Astrocyte (in vitro differentiated cells and primary cell): ENCODE results near the gene LMNB1.

Experiments used
- EZH2 ChIP-seq: IDR thresholded peaks from 2 replicates; pipeline ENCODE4 v1.6.1; 2012; ENCODE audit warnings: mild to moderate bottlenecking, low read length, inconsistent platforms; ENCODE audit not compliant: insufficient read depth
- TF ChIP-seq, protein P1 (sequence below): IDR thresholded peaks from 2 replicates; pipeline ENCODE4 v1.5.1; 2011; ENCODE audit warnings: low read depth, mild to moderate bottlenecking, inconsistent platforms, low read length, moderate library complexity; ENCODE audit not compliant: insufficient read depth

DNA sequence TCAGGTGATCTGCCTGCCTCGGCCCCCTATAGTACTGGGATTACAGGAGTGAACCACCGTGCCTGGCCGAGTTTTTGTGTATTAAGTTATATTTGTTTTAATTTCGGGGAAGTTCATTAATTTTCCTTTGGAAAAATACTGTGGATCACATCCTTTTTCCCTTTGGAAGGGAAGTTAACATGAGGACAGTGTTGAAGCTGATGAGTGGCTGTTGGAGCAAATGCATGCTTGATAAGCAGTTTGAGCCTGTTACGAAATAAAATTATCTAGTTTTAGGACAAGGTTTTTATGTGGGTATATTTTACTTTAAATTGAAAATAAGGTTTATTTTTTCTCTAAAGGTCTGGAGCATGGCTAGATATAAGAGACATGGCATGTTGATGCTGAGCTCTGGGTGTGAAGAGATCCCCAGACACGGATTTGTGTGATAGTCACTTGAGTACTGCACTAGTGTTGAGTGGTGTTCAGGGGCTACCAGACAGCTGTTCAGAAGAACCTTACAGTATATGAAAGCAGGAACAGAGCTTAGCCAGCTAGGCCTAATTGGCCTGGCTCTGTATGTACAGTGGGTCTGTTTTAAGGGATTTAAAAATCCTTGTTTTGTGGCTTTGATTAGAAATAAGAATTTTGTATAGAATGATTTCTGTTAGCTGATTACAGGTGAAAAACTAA lies 17.4 kb downstream of the LMNB1 start:
- TF ChIP-seq, protein P1, sequence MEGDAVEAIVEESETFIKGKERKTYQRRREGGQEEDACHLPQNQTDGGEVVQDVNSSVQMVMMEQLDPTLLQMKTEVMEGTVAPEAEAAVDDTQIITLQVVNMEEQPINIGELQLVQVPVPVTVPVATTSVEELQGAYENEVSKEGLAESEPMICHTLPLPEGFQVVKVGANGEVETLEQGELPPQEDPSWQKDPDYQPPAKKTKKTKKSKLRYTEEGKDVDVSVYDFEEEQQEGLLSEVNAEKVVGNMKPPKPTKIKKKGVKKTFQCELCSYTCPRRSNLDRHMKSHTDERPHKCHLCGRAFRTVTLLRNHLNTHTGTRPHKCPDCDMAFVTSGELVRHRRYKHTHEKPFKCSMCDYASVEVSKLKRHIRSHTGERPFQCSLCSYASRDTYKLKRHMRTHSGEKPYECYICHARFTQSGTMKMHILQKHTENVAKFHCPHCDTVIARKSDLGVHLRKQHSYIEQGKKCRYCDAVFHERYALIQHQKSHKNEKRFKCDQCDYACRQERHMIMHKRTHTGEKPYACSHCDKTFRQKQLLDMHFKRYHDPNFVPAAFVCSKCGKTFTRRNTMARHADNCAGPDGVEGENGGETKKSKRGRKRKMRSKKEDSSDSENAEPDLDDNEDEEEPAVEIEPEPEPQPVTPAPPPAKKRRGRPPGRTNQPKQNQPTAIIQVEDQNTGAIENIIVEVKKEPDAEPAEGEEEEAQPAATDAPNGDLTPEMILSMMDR, result no peak
- TF ChIP-seq EZH2, result no peak
